ENCODE data around the gene PSMG3. TPM values are rescaled to one million over a fixed set of nuclear protein-coding genes. Genes with fewer than 3 reads are reported as not detected.

Gene PSMG3
- total RNA-seq, 1 donor from 2014 or later = 35.2 TPM

GRCh38 chr7:1550005-1550845 lies 19.6 kb downstream of the PSMG3 start:
- no peaks in the 10 kb centered on the region for H3K36me3 Mint-ChIP-seq
- no peaks in the 10 kb centered on the region for H3K27me3 Mint-ChIP-seq
- TF ChIP-seq, protein P1, sequence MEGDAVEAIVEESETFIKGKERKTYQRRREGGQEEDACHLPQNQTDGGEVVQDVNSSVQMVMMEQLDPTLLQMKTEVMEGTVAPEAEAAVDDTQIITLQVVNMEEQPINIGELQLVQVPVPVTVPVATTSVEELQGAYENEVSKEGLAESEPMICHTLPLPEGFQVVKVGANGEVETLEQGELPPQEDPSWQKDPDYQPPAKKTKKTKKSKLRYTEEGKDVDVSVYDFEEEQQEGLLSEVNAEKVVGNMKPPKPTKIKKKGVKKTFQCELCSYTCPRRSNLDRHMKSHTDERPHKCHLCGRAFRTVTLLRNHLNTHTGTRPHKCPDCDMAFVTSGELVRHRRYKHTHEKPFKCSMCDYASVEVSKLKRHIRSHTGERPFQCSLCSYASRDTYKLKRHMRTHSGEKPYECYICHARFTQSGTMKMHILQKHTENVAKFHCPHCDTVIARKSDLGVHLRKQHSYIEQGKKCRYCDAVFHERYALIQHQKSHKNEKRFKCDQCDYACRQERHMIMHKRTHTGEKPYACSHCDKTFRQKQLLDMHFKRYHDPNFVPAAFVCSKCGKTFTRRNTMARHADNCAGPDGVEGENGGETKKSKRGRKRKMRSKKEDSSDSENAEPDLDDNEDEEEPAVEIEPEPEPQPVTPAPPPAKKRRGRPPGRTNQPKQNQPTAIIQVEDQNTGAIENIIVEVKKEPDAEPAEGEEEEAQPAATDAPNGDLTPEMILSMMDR (conservative IDR thresholded peaks at IDR 0.05) = no peak
- no peaks in the 10 kb centered on the region for H3K9me3 Mint-ChIP-seq
- H3K27ac Mint-ChIP-seq = no peak overlapping the region
- no peak overlapping the region for H3K4me3 Mint-ChIP-seq
- H3K4me1 Mint-ChIP-seq (ENCODE audit: unreplicated experiment) = no peaks in the 10 kb centered on the region
- no peak for DNase-seq (ENCODE audit: extremely low spot score, unreplicated experiment)

DNA sequence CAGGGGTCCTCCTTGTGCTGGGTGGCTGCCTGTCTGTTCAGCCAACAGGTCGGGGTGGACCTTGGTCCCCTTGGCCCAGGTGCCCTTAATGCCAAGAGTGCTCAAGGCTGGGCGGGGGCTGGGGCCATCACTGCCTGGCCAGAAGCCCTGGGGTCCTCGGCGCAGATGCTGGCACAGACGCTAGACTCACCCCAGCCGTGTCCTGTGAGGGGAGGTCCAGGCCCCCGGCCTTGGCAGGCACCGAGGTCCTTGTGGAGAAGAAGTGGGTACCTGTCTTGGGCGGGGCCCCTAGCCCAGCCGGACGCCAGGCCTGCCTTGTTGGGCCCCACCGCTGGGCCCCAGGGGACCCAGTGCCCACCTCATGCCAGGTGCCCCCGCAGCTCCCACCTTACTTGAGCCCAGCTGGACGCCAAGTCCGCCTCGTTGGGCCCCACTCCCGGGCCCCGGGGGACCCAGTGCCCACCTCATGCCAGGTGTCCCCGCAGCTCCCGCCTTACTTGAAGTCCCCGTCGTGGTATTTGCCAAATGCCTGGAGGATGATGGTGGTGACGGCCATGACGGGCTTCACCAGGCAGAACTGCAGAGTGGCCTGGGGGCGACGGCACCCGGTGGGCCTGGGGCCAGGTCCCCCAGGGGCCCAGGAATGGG lies 20.4 kb downstream of the PSMG3 start:
- H3K27me3 Mint-ChIP-seq = no peaks in the 10 kb centered on the region
- no peak for DNase-seq (ENCODE audit: extremely low spot score, unreplicated experiment)
- H3K36me3 Mint-ChIP-seq = no peaks in the 10 kb centered on the region
- no peak overlapping the region for H3K4me3 Mint-ChIP-seq
- H3K4me1 Mint-ChIP-seq (ENCODE audit: unreplicated experiment) = no peaks in the 10 kb centered on the region
- TF ChIP-seq, protein P1 (conservative IDR thresholded peaks at IDR 0.05) = no peak
- H3K27ac Mint-ChIP-seq = no peak overlapping the region
- no peaks in the 10 kb centered on the region for H3K9me3 Mint-ChIP-seq

- no peaks in the 10 kb centered on the region for H3K9me3 Mint-ChIP-seq
- no peaks in the 10 kb centered on the region for H3K36me3 Mint-ChIP-seq
- no peaks in the 10 kb centered on the region for H3K4me1 Mint-ChIP-seq (ENCODE audit: unreplicated experiment)
- TF ChIP-seq, protein P1 (conservative IDR thresholded peaks at IDR 0.05) = no peak
- no peak overlapping the region for H3K27ac Mint-ChIP-seq
- H3K4me3 Mint-ChIP-seq = no peak overlapping the region
- no peak for DNase-seq (ENCODE audit: extremely low spot score, unreplicated experiment)
- no peaks in the 10 kb centered on the region for H3K27me3 Mint-ChIP-seq
These were observed 20.9 kb downstream of the PSMG3 start for GRCh38 chr7:1548944-1549343.

GRCh38 chr7:1548438-1548831 lies 21.4 kb downstream of the PSMG3 start:
- DNase-seq (ENCODE audit: extremely low spot score, unreplicated experiment) = no peak
- no peak overlapping the region for H3K4me3 Mint-ChIP-seq
- no peaks in the 10 kb centered on the region for H3K4me1 Mint-ChIP-seq (ENCODE audit: unreplicated experiment)
- TF ChIP-seq, protein P1 (conservative IDR thresholded peaks at IDR 0.05) = no peak
- no peaks in the 10 kb centered on the region for H3K36me3 Mint-ChIP-seq
- no peaks in the 10 kb centered on the region for H3K27me3 Mint-ChIP-seq
- H3K9me3 Mint-ChIP-seq = no peaks in the 10 kb centered on the region
- no peak overlapping the region for H3K27ac Mint-ChIP-seq

DNA sequence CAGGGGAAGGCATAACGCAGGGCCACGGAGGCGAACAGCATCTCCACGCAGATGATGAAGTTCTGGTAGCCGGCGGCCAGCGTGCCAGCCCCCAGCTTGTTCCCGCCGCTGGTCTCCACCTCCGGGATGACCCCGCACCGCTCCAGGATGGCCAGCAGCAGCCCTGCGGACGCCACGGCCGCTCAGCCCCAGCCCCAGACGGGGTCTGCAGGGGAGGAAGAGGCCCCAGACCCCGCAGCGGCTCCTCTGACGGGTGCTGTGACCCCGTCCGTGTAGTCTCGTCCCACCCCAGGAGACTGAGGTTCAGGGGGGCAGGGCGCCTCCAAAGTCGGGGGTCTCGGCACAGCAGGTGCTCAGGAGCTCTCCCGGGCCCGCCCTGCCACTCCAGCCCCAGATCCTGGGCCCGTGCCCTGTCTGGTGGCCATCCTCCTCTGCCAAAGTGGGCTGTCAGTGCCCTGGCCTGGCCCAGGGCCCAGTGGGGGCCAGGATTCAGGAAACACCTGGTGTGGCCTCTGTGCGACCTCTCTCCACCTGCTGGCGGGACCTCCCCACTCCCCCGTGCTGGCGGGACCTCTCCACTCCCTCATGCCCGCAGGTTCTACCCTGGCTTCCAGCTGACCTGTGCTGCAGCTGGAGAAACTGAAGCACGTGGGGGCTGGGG lies 21.9 kb downstream of the PSMG3 start:
- DNase-seq (ENCODE audit: extremely low spot score, unreplicated experiment) = no peak
- H3K27ac Mint-ChIP-seq = no peak overlapping the region

More for the DNA sequence above, 21.9 kb downstream of the PSMG3 start:
- Mint-ChIP-seq H3K4me1 (ENCODE audit: unreplicated experiment) (no peaks in the 10 kb centered on the region), H3K27me3 (no peaks in the 10 kb centered on the region), H3K4me3 (no peak overlapping the region), H3K9me3 (no peaks in the 10 kb centered on the region), H3K36me3 (no peaks in the 10 kb centered on the region)
- TF ChIP-seq, protein P1 (conservative IDR thresholded peaks at IDR 0.05) = no peak
